ENCODE measurements around the gene TMEM39A. TPM values are rescaled to one million over a fixed set of nuclear protein-coding genes. Genes with fewer than 3 reads are reported as not detected.

TMEM39A gene
- polyA plus RNA-seq, 3 donors, result 9.6 to 12.2 (median 11.6) TPM

DNA sequence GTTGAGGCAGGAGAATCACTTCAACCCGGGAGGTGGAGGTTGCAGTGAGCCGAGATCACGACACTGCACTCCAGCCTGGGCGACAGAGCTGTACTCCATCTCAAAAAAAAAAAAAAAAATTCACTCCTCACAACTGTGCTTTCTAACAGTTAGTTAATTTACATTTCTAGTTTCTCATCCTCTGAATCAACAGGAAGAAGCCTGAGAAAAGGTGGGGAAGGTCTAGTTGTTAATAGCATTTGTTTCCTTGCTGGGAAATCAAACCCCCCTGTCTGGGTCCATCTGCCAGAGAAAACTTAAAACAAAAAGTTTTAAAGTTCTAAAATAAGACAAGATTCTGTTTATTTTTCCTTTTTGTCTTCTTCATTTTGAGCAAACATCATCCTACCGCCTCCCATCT lies 62.3 kb downstream of the TMEM39A start:
- H3K9ac ChIP-seq (ENCODE audit: insufficient read depth, low read length, poor library complexity, severe bottlenecking), result no peak overlapping the region
- peaks cover 77 to 83% of the 10 kb centered on the region in 2 donors for H3K36me3 Mint-ChIP-seq

DNA sequence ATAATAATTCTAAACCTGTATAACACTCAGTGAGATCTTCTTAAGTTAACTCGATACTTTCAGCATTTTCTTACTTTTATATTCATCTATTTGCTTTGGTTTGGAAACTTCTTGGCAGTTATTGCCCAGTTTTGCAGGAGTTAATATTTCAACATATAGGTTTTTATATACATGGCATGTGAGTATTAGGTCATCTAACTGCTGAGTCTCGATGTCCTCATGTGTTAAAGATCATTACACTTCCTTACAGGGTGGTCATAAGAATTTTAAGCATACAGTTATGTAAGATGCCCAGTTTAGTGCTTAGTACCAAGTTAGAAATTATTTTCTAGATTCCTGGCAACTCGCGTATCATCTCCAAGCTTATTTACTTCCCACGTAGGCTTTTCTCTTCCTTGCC lies 62.9 kb downstream of the TMEM39A start:
- Histone ChIP-seq H3K36me3 (replicated peaks in 1 of 2; ENCODE audit: control insufficient read depth in 1 of 2, insufficient read depth in 2 of 2, low read length in 2 of 2) (peaks cover 38 to 97% of the 10 kb centered on the region in 2 donors), H2AFZ (ENCODE audit: insufficient read depth, low read depth, low read length, poor library complexity, severe bottlenecking) (no peak overlapping the region), H3K4me1 (ENCODE audit: control insufficient read depth in 1 of 2, insufficient read depth in 2 of 2, low read length in 2 of 2) (no peaks in the 10 kb centered on the region), H3K27me3 (ENCODE audit: control insufficient read depth in 2 of 2, insufficient read depth in 2 of 2, low read length in 2 of 2) (no peaks in the 10 kb centered on the region), H3K27ac (ENCODE audit: low read depth in 1 of 2, low read length in 2 of 2) (no peak overlapping the region), H4K20me1 (ENCODE audit: insufficient read depth, low read length) (no peaks in the 10 kb centered on the region), H3K9me3 (replicated peaks in 1 of 2; ENCODE audit: control insufficient read depth in 1 of 2, insufficient read depth in 1 of 2, low read length in 2 of 2) (peaks cover 0 to 4% of the 10 kb centered on the region in 2 donors), H3K4me3 (replicated peaks in 1 of 3; ENCODE audit: low read depth in 2 of 3, low read length in 3 of 3) (no peak overlapping the region), H3K9ac (ENCODE audit: insufficient read depth, low read length, poor library complexity, severe bottlenecking) (no peak overlapping the region), H3K79me2 (ENCODE audit: insufficient read depth, low read length) (no peaks in the 10 kb centered on the region), H3K4me2 (replicated peaks; ENCODE audit: extremely low read depth, low read length, poor library complexity, severe bottlenecking) (no peak overlapping the region)
- peaks cover 0 to 1% (median 0%) of the 10 kb centered on the region in 3 donors for H3K27me3 Mint-ChIP-seq (ENCODE audit: low read depth in 3 of 3)
- H3K9me3 Mint-ChIP-seq, result peaks cover 0 to 6% (median 3%) of the 10 kb centered on the region in 7 donors
- H3K4me3 Mint-ChIP-seq, result no peak overlapping the region
- peak overlapping the region in 1 of 7 donors; percentile 55 for H3K27ac Mint-ChIP-seq
- intact Hi-C loops (cut with micrococcal nuclease), result loop anchor here in 1 of 2 donors (10.0 kb wide), 1 partner anchor 1144 kb away; no protein-coding TSS in a partner anchor
- TF ChIP-seq, protein P1, sequence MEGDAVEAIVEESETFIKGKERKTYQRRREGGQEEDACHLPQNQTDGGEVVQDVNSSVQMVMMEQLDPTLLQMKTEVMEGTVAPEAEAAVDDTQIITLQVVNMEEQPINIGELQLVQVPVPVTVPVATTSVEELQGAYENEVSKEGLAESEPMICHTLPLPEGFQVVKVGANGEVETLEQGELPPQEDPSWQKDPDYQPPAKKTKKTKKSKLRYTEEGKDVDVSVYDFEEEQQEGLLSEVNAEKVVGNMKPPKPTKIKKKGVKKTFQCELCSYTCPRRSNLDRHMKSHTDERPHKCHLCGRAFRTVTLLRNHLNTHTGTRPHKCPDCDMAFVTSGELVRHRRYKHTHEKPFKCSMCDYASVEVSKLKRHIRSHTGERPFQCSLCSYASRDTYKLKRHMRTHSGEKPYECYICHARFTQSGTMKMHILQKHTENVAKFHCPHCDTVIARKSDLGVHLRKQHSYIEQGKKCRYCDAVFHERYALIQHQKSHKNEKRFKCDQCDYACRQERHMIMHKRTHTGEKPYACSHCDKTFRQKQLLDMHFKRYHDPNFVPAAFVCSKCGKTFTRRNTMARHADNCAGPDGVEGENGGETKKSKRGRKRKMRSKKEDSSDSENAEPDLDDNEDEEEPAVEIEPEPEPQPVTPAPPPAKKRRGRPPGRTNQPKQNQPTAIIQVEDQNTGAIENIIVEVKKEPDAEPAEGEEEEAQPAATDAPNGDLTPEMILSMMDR (IDR thresholded peaks at IDR 0.05), result no peak
- H3K36me3 Mint-ChIP-seq, result peaks cover 77 to 83% of the 10 kb centered on the region in 2 donors
- no peak for DNase-seq
- peaks cover 6% of the 10 kb centered on the region for H3K4me1 Mint-ChIP-seq
- 100% methylated on average over 1 of the region's 5 CpGs for WGBS (ENCODE audit: insufficient coverage)

More for the DNA sequence above, 62.3 kb downstream of the TMEM39A start:
- H3K27ac ChIP-seq (ENCODE audit: low read depth in 1 of 2, low read length in 2 of 2), result no peak overlapping the region
- peaks cover 0 to 1% (median 0%) of the 10 kb centered on the region in 3 donors for H3K27me3 Mint-ChIP-seq (ENCODE audit: low read depth in 3 of 3)
- no peak overlapping the region for H3K4me3 ChIP-seq (replicated peaks in 1 of 3; ENCODE audit: low read depth in 2 of 3, low read length in 3 of 3)
- H3K27ac Mint-ChIP-seq, result peak overlapping the region in 1 of 7 donors; percentile 55
- H2AFZ ChIP-seq (ENCODE audit: insufficient read depth, low read depth, low read length, poor library complexity, severe bottlenecking), result no peak overlapping the region
- H3K4me2 ChIP-seq (replicated peaks; ENCODE audit: extremely low read depth, low read length, poor library complexity, severe bottlenecking), result no peak overlapping the region
- intact Hi-C loops (cut with micrococcal nuclease), result loop anchor here in 1 of 2 donors (10.0 kb wide), 1 partner anchor 1144 kb away; no protein-coding TSS in a partner anchor
- no peaks in the 10 kb centered on the region for H3K27me3 ChIP-seq (ENCODE audit: control insufficient read depth in 2 of 2, insufficient read depth in 2 of 2, low read length in 2 of 2)
- 100% methylated on average over 3 of the region's 5 CpGs for WGBS (ENCODE audit: insufficient coverage)
- no peaks in the 10 kb centered on the region for H3K79me2 ChIP-seq (ENCODE audit: insufficient read depth, low read length)
- peaks cover 3% of the 10 kb centered on the region for H3K4me1 Mint-ChIP-seq
- TF ChIP-seq, protein P1 (IDR thresholded peaks at IDR 0.05), result no peak
- no peaks in the 10 kb centered on the region for H4K20me1 ChIP-seq (ENCODE audit: insufficient read depth, low read length)
- H3K36me3 ChIP-seq (replicated peaks in 1 of 2; ENCODE audit: control insufficient read depth in 1 of 2, insufficient read depth in 2 of 2, low read length in 2 of 2), result peaks cover 38 to 97% of the 10 kb centered on the region in 2 donors
- no peak for DNase-seq
- peaks cover 0 to 4% of the 10 kb centered on the region in 2 donors for H3K9me3 ChIP-seq (replicated peaks in 1 of 2; ENCODE audit: control insufficient read depth in 1 of 2, insufficient read depth in 1 of 2, low read length in 2 of 2)
- H3K9me3 Mint-ChIP-seq, result peaks cover 0 to 6% (median 3%) of the 10 kb centered on the region in 7 donors
- H3K4me1 ChIP-seq (ENCODE audit: control insufficient read depth in 1 of 2, insufficient read depth in 2 of 2, low read length in 2 of 2), result no peaks in the 10 kb centered on the region
- H3K4me3 Mint-ChIP-seq, result no peak overlapping the region

Measured in CD14-positive monocyte (primary cell).